Measurements from ENCODE around the gene CELF4. TPM values are rescaled to one million over a fixed set of nuclear protein-coding genes. Genes with fewer than 3 reads are reported as not detected.

The CELF4 gene
- total and polyA plus RNA-seq, 2 experiments from 2014 or later: 1.6 to 2.1 TPM

DNA sequence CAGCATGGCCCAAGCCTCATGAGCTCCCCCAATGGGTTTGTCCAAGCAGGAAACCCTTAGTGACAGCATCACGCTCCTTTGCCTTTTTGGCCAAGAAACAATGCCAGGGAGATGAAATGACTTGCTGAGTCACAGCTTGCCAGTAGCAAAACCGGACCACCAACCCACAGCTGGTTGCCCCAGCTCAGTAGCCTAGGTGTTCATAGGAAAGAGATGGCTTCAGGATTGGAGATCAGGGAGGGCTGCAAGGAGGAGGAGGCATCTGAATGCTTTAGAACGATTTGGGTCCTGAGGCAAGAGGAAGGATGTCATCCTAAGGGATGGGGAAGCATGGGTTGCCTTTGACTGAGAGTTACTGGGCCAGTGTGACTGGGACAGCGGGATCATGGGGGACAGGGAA lies 116.7 kb downstream of the CELF4 start:
- peaks cover 10% of the 10 kb centered on the region for H3K4me1 ChIP-seq (ENCODE audit: low read depth)
- no peaks in the 10 kb centered on the region for H3K9me3 ChIP-seq (ENCODE audit: low read depth)
- H3K4me3 ChIP-seq: no peak overlapping the region
- no peaks in the 10 kb centered on the region for H3K27me3 ChIP-seq
- TF ChIP-seq, protein P1, sequence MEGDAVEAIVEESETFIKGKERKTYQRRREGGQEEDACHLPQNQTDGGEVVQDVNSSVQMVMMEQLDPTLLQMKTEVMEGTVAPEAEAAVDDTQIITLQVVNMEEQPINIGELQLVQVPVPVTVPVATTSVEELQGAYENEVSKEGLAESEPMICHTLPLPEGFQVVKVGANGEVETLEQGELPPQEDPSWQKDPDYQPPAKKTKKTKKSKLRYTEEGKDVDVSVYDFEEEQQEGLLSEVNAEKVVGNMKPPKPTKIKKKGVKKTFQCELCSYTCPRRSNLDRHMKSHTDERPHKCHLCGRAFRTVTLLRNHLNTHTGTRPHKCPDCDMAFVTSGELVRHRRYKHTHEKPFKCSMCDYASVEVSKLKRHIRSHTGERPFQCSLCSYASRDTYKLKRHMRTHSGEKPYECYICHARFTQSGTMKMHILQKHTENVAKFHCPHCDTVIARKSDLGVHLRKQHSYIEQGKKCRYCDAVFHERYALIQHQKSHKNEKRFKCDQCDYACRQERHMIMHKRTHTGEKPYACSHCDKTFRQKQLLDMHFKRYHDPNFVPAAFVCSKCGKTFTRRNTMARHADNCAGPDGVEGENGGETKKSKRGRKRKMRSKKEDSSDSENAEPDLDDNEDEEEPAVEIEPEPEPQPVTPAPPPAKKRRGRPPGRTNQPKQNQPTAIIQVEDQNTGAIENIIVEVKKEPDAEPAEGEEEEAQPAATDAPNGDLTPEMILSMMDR (IDR thresholded peaks at IDR 0.05; ENCODE audit: low read depth, low read length): no peak
- H3K36me3 ChIP-seq: no peaks in the 10 kb centered on the region
- DNase-seq (ENCODE audit: low read depth in 1 of 2, low spot score in 1 of 2): no peak
- no peak overlapping the region for H3K27ac ChIP-seq

DNA sequence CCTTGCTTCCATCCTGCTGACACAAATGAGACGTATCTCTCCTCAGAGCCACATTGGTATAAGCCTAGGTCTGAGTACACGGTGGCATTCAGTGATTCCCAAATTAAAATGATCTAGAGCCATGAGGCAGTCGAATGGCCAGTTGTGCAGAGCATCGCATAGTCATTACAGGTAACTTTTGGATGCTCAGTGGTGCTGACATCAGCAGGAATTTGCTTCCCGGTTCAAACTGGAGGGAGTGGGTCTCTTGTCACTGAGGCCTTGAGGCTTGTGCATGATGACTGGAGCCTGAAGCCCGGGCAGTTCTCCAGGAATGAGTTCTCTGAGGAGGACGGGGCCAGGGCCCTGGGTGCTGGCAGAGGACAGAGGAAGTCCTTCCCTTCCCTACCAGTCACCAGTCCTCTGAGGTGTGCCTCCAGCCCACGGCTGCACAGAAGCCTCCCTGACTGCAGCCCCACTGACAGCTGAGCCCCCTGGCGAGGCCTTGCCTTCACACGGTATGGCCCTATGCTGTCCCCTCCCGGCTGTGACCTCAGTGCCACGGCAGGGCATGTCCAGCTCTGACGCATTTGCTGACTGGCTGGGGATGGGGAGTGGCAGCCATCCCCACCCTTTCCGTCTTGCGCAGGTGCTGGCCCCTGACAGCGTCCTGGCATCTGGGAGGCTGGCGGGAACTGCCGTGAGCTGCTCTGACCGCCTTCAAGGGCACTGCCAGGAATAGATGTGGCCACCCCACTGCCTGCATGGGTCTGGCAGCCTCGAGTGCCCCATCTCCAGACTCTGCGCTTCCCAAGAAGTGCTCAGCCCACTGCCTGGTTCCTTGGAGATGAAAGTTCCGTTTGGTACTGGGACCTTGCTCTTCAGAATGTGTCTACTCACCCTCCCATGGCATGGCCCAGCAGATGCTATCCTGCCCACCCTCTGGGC lies 117.4 kb downstream of the CELF4 start:
- H3K36me3 ChIP-seq: no peaks in the 10 kb centered on the region
- peaks cover 14% of the 10 kb centered on the region for H3K4me1 ChIP-seq (ENCODE audit: low read depth)
- no peak overlapping the region for H3K4me3 ChIP-seq
- TF ChIP-seq, protein P1 (IDR thresholded peaks at IDR 0.05; ENCODE audit: low read depth, low read length): no peak
- no peak overlapping the region for H3K27ac ChIP-seq
- no peaks in the 10 kb centered on the region for H3K27me3 ChIP-seq
- DNase-seq (ENCODE audit: low read depth in 1 of 2, low spot score in 1 of 2): no peak
- no peaks in the 10 kb centered on the region for H3K9me3 ChIP-seq (ENCODE audit: low read depth)

DNA sequence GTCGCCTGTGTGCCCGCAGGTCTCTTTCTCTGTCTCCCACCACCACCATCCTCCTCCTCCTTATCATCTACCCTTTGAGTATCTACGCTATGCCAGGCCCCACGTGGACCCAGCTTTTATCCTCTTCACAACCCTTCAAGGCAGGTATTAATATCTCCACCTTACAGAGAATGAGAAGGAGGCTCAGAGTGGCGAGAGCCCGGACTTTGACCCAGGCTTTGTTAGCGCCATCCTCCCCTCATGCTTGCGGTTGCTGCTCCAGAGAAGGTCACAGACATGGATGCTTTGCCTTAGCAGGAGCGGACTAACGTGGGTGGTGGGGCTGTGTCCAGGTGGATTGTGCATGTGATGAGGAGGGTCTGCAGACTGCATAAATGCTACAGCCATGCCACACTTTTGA lies 119.8 kb downstream of the CELF4 start:
- no peak overlapping the region for H3K4me3 ChIP-seq
- TF ChIP-seq, protein P1 (IDR thresholded peaks at IDR 0.05; ENCODE audit: low read depth, low read length): no peak
- peaks cover 14% of the 10 kb centered on the region for H3K4me1 ChIP-seq (ENCODE audit: low read depth)
- H3K36me3 ChIP-seq: no peaks in the 10 kb centered on the region
- H3K9me3 ChIP-seq (ENCODE audit: low read depth): no peaks in the 10 kb centered on the region
- DNase-seq (ENCODE audit: low read depth in 1 of 2, low spot score in 1 of 2): no peak
- H3K27me3 ChIP-seq: no peaks in the 10 kb centered on the region
- H3K27ac ChIP-seq: no peak overlapping the region

DNA sequence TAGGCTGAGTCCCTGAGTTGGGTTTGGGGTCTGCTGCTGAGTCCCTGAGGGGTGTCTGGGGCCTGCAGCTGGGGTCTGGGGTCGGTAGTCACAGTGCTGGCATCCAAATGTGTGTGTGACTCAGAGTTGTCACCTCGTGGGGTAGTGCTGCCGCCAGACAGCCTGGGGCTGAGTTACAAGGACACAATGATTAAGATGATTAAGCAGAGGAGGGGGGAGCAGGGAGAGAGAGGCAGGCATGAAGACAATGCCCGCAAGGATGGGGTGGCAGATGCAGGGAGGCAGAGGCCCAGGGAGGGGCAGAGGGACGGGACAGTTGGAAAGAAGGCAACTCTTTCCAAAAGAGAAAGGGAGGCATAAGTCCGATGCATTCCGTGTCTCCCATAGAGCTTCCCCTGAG lies 120.2 kb downstream of the CELF4 start:
- TF ChIP-seq, protein P1 (IDR thresholded peaks at IDR 0.05; ENCODE audit: low read depth, low read length): no peak
- no peak overlapping the region for H3K4me3 ChIP-seq
- no peak for DNase-seq (ENCODE audit: low read depth in 1 of 2, low spot score in 1 of 2)
- no peaks in the 10 kb centered on the region for H3K36me3 ChIP-seq
- peaks cover 10% of the 10 kb centered on the region for H3K4me1 ChIP-seq (ENCODE audit: low read depth)
- H3K27me3 ChIP-seq: no peaks in the 10 kb centered on the region
- H3K9me3 ChIP-seq (ENCODE audit: low read depth): no peaks in the 10 kb centered on the region
- H3K27ac ChIP-seq: no peak overlapping the region

DNA sequence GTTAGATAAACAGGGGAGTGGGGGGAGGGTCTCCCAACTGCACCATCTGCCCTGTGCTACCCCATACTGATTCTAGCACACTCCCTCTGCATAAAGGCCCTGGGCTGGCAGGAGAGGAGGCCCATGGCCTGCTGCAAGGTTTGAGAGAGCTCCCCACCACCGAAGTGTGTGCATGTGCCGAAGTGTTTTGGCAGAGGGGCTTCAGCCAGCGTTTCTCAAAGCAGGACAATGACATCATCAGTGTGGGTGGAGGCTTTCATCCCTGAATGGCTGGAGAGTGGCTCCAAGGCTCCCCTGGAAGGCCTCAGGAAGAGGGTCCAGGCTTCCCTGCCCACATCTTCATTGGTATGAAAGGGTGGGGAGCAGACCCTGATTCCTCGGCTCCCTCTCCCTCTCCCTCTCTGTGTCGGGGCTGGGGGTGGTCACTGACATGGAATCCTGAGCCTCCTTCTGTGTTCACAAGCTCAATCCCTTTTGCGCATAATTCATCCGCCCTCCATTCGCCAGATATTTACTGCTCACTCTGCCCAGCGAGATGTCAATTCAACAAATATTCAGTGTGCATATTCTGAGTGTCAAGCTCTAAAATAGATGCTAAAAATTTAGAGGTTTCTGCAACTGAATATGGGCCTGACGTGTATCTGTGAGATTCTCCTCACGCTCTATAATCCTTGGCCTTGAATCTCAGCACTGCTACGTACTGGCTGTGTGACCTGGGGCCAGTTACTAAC lies 122.1 kb downstream of the CELF4 start:
- no peaks in the 10 kb centered on the region for H3K36me3 ChIP-seq
- no peak for DNase-seq (ENCODE audit: low read depth in 1 of 2, low spot score in 1 of 2)
- H3K4me3 ChIP-seq: no peak overlapping the region
- peaks cover 7% of the 10 kb centered on the region for H3K4me1 ChIP-seq (ENCODE audit: low read depth)
- no peaks in the 10 kb centered on the region for H3K27me3 ChIP-seq
- no peaks in the 10 kb centered on the region for H3K9me3 ChIP-seq (ENCODE audit: low read depth)
- no peak overlapping the region for H3K27ac ChIP-seq
- TF ChIP-seq, protein P1 (IDR thresholded peaks at IDR 0.05; ENCODE audit: low read depth, low read length): no peak
